ENCODE measurements around the gene EMX1.

DNA sequence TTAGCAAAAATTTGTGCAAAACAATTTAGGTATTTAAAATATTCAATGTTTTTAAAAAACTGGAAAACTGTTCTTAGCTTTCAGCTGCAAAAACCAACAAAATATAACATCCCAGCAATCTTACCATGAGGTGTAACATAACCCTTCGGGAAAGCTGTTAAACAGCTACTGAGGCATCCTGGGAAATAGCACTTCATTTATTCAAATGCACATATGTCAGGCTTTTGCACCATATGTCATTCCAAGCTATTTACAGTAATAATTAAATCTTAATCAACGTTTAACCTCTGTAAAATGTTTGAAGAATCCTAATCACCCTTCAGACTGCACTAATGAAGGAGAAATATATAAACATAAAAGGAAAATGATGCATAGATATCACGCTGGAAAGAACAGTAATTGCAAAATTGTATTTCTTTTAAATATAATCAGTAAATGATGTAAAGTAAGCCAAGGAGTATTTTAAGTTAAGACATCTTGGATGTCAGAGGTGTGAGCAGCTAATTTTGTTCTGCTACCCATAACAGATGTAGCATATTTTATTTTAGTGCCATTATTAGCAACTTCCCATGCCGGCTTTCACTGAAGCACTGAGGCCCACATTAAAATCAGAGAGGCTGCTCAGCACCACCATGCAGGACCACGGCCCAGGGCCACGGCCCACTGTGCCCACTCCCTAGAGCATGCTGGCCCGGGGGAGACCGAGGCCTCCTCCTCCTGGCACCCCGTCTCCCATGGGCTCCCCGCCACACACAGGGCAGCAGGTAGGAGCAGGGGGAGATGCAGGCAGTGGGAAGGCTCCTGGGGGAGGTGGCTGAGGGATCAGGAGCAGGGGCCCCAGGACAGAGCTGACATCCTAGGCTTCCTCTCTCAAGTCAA, 30.9 kb downstream of the EMX1 start:
- TF ChIP-seq, protein P1, sequence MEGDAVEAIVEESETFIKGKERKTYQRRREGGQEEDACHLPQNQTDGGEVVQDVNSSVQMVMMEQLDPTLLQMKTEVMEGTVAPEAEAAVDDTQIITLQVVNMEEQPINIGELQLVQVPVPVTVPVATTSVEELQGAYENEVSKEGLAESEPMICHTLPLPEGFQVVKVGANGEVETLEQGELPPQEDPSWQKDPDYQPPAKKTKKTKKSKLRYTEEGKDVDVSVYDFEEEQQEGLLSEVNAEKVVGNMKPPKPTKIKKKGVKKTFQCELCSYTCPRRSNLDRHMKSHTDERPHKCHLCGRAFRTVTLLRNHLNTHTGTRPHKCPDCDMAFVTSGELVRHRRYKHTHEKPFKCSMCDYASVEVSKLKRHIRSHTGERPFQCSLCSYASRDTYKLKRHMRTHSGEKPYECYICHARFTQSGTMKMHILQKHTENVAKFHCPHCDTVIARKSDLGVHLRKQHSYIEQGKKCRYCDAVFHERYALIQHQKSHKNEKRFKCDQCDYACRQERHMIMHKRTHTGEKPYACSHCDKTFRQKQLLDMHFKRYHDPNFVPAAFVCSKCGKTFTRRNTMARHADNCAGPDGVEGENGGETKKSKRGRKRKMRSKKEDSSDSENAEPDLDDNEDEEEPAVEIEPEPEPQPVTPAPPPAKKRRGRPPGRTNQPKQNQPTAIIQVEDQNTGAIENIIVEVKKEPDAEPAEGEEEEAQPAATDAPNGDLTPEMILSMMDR (IDR thresholded peaks at IDR 0.05): no peak
- TF ChIP-seq POLR2A (IDR thresholded peaks at IDR 0.05; ENCODE audit: low read depth) (no peak), POLR2AphosphoS5 (IDR thresholded peaks at IDR 0.05) (no peak), EP300 (IDR thresholded peaks at IDR 0.05) (no peak)

Data from esophagus muscularis mucosa (tissue), 4 donors.